ENCODE measurements around the gene C3orf20. TPM values are rescaled to one million over a fixed set of nuclear protein-coding genes. Genes with fewer than 3 reads are reported as not detected.
A peak's percentile ranks its signal among the peaks of the same experiment; 100 is the strongest.

Gene C3orf20
- total RNA-seq, result under 1 TPM in 1 of 2 donors, not detected in 1; 0.21 TPM
- long read RNA-seq, partial matches to known transcripts, result 0 of 1 reads
- long read RNA-seq, other reads (novel, unspliced or antisense), result 1 of 1 reads

- intact Hi-C loops (cut with DNase I, micrococcal nuclease), result no loop called here
- ATAC-seq, result no peak
- DNase-seq, result no peak
Observed at GRCh38 chr3:14674841-14675240, at the start of gene C3orf20. C3orf20 (plus strand) TSS chr3:14675141; CDS start chr3:14682714, 7,573 bp downstream.

DNA sequence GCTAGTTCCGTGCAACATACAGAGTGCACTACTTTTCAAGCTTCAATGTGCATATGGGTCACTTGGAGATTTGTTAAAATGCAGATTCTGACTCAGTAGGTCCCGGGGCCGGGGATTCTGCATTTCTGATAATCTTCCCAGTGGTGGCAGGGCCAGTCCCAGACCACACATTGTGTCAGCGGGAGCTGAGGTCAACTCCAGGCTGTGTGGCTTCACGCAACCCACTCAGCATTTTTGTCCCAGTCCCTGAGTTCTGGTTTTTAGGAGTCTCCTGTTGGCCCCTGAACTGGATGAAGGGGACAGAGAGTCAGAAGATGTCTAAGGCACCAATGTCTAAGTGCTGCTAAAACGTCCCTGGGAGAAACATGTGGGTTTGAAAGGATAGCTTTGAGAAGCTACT lies 49.5 kb upstream of the C3orf20 start:
- ATAC-seq (no peak), DNase-seq (no peak)
- intact Hi-C loops (cut with DNase I, micrococcal nuclease), result no loop called here

- intact Hi-C loops (cut with DNase I, micrococcal nuclease), result no loop called here
Observed at GRCh38 chr3:14627815-14628214, 47.1 kb upstream of the C3orf20 start.

GRCh38 chr3:14628406-14628805 lies 46.5 kb upstream of the C3orf20 start:
- DNase-seq, result no peak

More at GRCh38 chr3:14627815-14628214, 47.1 kb upstream of the C3orf20 start:
- no peak for DNase-seq
- no peak for ATAC-seq

GRCh38 chr3:14630404-14631100 lies 44.4 kb upstream of the C3orf20 start:
- DNase-seq (no peak), ATAC-seq (no peak)
- intact Hi-C loops (cut with DNase I, micrococcal nuclease), result no loop called here

More at GRCh38 chr3:14628406-14628805, 46.5 kb upstream of the C3orf20 start:
- ATAC-seq, result no peak
- intact Hi-C loops (cut with DNase I, micrococcal nuclease), result no loop called here

DNA sequence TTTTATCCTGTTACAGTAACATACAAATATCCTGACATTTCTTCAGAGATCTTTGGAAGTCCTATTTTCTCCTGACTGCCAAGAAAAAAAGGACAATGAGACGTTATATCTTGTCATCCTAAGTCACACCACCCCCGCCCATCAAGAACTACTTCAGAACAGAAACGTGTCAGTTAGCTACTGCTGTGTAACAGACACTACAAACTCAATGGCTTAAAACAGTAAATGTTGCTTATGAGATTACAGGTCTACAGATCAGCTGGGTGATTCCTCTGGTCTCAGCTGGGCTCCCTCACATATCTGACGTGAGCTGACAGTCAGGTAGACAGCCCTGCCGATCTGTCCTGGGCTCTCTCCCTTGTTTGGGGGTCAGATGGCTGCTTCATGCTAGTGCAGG lies 43.8 kb upstream of the C3orf20 start:
- ATAC-seq, result no peak
- no peak for DNase-seq
- intact Hi-C loops (cut with DNase I, micrococcal nuclease), result no loop called here

DNA sequence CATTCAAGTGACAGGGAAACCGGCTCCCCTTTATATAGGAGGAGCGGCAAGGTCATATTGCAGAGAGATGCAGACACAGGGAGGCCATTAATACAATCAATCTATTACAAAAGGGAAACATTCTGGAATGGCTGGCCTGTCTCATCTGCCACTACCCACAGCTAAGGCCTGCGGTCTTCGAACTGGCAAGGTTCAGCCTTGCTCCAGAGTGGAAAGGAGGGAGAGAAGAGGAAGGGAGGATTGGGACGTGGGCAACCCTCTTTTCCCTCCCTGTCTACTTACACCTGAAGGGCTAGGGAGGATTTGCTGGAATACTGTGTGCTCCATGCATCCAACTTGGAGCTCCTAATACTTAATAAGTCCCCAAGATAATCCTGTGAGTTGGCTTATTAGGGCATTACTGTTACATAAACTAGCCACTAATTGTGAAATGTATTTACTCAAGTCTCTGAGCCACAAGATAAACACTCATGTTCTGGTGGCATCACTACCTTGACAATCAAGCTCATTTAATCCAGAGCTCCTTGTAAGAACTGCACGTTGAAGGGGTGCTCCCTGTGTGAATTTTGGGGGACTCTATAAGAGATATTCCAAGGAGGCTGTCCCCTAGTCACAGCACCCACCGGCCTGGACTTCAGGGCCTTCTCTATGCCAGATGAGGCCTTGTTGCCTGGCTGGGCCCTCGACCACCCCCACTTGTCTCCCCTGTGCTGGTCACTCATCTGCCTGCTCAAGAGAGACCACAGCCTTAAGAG lies 43.1 kb upstream of the C3orf20 start:
- intact Hi-C loops (cut with DNase I, micrococcal nuclease), result no loop called here
- DNase-seq, result no peak
- no peak for ATAC-seq

- no peak for ATAC-seq
- DNase-seq, result no peak
- intact Hi-C loops (cut with DNase I, micrococcal nuclease), result no loop called here
Observed at GRCh38 chr3:14632442-14632930, 42.5 kb upstream of the C3orf20 start.

- ATAC-seq (no peak), DNase-seq (no peak)
- intact Hi-C loops (cut with DNase I, micrococcal nuclease), result no loop called here
Observed at GRCh38 chr3:14633417-14633816, 41.5 kb upstream of the C3orf20 start.

DNA sequence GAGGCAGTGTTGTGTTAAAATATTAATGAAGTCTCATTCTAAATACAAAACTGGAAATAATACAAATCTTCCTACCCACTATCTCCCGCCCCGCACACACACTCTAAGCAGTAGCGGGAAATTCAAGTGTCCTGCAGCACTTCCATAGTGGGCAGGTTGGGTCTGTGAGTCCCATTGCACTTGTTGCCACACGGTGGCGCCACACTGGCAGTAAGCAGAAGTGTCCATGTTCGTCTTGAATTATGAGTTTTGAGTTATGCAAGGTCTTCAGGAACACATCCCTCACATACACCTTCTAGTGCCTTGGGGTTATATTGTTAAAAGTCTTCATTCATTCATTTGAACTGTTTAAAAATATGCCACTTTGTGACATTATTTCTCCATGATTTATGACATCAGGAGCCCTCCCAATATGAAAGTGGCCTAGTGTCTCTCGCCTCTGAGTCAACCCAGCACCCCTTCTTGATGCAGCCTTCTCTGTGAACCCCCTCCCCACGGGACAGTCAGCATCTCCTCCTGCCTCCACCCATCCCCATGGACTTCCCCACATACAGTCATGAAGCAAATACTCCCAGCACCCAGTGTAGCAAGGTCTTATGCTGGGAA lies 41.0 kb upstream of the C3orf20 start:
- intact Hi-C loops (cut with DNase I, micrococcal nuclease), result no loop called here
- ATAC-seq (peak; percentile 53), DNase-seq (peak in 1 of 2 donors; percentile 52)

GRCh38 chr3:14634763-14635400 lies 40.1 kb upstream of the C3orf20 start:
- DNase-seq, result no peak

GRCh38 chr3:14636496-14637087 lies 38.3 kb upstream of the C3orf20 start:
- intact Hi-C loops (cut with DNase I, micrococcal nuclease), result no loop called here
- no peak for DNase-seq
- ATAC-seq, result no peak

More at GRCh38 chr3:14634763-14635400, 40.1 kb upstream of the C3orf20 start:
- intact Hi-C loops (cut with DNase I, micrococcal nuclease), result no loop called here
- peak; percentile 94 for ATAC-seq

DNA sequence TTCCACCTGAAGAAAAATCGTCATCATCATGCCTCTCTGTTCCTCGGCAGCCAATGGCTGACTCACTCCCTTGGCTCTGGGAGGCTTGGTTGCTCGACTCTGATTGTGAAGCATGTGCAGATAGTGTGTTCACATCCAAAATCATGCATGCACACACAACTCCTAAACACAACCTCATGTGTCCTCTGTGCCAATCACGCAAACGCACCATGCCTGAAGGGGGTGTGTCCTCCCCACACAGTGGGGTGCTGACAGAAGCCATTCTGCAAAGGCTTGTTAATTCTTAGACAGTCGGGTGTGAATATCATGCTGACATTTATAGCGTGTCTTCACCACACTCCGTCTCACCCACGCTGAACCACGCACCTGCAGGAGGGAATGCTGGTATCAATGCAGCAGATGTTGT lies 34.8 kb upstream of the C3orf20 start:
- DNase-seq, result no peak
- no peak for ATAC-seq
- intact Hi-C loops (cut with DNase I, micrococcal nuclease), result no loop called here

GRCh38 chr3:14640734-14641133 lies 34.2 kb upstream of the C3orf20 start:
- DNase-seq, result no peak
- intact Hi-C loops (cut with DNase I, micrococcal nuclease), result no loop called here
- ATAC-seq, result no peak

DNA sequence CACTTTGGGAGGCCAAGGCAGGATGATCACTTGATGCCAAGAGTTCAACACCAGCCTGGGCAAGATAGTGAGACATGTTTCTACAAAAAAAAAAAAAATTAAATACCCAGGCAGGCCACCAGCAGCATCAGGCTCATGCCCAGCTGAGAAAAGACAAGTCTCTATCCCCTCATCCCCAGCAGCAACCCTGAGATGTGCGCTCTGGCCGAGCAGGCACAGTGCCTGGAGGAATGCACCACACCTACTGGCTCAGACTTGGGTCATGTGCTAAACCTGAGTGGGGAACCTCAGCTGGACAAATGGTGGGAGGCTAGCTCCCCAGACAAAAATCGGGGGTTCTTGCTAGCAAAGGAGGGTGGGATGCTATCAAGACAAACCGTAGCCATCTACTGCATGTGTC lies 33.6 kb upstream of the C3orf20 start:
- DNase-seq, result no peak
- no peak for ATAC-seq
- intact Hi-C loops (cut with DNase I, micrococcal nuclease), result no loop called here

GRCh38 chr3:14645453-14645852 lies 29.5 kb upstream of the C3orf20 start:
- DNase-seq (no peak), ATAC-seq (no peak)
- intact Hi-C loops (cut with DNase I, micrococcal nuclease), result no loop called here

GRCh38 chr3:14646131-14646573 lies 28.8 kb upstream of the C3orf20 start:
- no peak for ATAC-seq
- DNase-seq, result no peak
- intact Hi-C loops (cut with DNase I, micrococcal nuclease), result no loop called here

DNA sequence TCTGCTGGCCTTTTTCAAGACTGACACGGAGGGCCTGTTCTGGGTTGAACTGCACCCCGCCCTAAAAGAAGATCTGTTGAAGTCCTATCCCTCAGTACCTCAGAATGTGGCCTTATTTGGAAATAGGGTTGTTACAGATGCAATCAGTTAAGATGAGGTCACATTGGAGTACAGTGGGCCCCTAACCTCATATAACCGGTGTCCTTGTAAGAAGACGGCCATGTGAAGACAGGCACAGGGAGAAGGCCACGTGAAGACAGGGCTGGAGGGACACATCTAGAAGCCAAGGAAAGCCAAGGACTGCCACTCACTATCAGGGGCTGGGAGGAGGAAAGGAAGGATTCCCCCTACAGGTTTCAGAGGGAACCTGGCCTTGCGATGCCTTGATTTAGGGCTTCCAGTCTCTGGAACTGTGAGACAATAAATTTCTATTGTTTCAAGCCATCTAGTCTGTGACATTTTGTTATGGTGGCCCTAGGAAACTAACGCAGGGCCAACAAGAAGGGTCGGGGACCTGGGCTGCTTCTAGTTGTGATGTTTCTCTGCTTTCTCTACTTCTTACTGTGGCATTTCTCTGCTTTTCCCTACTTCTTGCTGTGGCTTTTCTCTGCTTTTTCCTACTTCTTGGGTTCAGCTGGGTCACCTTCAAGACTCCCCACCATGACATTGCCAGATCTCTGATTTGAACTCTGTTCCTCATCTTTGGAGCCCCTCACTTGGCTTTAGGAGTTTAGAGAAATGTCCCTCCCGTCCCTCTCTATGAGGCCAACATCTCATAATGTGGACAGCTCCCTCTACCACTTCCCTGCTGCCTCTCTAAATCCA lies 28.1 kb upstream of the C3orf20 start:
- DNase-seq (no peak), ATAC-seq (no peak)
- intact Hi-C loops (cut with DNase I, micrococcal nuclease), result no loop called here

Data from left colon (tissue), 2 donors.